DMS 273 (cell line): Measurements from ENCODE around the gene THOC5.
"Not testable (repeated sequence)": the region's sequence is repeated elsewhere in the genome, so short reads cannot be mapped to it uniquely, and the experiment has no call there.

ENCODE experiments used
- DNase-seq: peaks from one replicate; lab custom pipeline; 2025; ENCODE audit not compliant: unreplicated experiment; lab: John Stamatoyannopoulos, UW

Gene THOC5

DNA sequence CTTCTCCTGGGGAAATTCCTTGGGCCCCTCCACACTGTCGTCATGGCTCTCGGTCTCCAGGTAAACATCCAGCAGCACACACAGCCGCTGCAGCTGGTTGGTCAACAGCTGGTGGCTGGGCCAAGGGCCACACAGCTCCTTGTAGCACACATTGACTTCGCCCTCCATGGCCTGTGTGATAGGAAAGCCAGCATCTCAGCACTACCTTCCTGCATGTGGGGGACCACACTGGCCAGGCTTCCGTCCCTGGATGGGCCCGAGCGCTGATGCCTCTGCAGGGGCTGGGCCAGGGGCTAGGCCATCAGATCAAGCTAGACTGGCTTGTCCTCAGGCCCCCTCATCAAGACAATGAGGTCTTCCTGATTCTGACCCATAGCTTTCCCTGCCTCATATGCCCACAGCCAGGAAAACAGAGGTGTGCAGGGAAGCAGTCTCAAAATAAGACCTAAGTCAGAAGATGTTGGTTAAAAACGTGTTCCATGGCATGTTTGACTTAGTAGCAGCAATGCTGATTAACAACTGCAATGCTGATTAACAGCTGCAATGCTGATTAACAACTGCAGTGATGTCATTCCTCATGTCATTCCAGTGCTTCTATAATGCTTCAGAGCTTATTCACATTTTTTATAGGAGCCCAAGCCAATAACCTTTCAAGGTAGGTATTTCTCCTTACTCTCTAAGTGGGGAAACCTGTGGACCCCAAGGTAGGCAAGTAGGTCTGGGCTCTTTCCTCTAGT lies 42.3 kb downstream of the THOC5 start:
- no peak for DNase-seq

DNA sequence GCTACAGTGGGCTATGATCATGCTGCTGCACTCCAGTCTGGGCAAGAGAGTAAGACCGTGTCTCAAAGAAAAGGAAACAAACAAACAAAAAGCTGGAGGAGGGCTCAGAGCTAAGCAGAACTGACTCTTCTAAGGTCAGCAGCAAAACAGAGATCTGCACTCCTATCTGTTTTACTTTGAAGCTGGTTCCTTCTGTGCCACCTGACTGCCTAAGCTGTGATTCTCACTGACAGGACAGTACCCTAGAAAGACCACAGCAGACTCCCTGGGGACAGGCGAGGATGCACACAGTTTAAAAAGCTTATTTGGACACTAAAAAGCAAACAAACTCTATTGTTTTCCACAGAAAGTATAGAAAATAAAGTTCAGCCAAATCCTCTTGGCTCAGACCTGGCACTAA lies 43.0 kb downstream of the THOC5 start:
- DNase-seq = no peak

DNA sequence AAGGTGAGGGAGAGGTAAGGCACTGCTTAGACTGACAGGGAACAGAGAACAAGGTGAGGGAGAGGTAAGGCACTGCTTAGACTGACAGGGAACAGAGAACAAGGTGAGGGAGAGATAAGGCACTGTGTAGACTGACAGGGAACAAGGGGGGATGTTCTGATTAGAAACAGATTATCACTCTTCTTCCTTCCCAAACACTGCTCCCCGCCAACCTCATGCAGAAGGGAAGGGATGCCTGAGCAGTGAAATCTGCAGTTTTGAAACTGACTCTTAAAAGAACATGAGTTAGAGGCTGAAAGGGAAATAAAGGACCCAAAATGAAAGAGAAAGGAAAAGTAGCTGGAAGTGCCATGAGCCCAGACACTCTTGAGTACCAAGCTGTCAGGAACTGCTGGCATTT lies 43.7 kb downstream of the THOC5 start:
- DNase-seq = no peak

DNA sequence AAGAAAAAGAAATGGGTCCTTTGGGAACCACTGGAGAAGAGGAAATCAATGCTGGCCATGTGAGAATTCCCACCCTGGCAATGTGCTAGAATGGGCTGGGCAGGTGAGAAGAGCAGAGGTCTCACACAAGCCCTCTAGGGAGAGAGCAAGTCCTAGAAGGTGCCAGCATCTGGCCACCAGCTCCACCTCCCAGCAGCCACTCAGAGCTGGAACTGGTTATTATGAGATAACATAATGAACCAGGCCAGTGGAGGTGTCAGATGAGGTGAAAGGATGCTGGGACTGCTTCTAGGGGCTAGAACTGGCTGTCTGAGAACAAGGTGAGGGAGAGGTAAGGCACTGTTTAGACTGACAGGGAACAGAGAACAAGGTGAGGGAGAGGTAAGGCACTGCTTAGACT lies 44.3 kb downstream of the THOC5 start:
- no peak for DNase-seq

DNA sequence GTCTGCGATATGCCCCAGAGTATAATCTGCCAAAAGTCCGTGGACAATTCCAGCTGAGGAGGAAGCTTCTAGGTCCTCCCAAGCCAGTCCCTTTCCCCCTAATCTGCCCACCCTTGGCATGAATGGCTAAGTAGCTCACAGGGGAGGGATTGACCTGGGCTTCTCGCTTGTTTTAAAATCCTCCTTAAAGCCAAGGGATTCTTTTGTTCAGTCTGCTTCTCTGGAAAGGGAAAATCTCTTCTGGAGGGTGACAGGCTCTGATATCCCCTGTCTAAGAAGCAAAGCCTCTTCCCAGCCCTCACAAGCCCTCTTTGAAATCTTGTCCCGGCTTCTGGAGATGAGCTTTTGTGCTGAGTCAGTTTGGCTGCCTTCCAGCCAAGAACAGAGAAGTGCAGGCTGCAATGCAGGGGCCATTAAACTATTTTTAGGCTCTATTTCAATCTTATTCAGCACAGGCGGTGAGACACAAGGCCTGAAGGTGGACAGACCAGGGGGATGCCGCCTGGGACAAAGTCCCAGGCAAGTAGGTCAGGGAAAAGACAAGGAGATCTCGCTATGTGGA lies 49.7 kb downstream of the THOC5 start:
- DNase-seq = peak; percentile 54

DNA sequence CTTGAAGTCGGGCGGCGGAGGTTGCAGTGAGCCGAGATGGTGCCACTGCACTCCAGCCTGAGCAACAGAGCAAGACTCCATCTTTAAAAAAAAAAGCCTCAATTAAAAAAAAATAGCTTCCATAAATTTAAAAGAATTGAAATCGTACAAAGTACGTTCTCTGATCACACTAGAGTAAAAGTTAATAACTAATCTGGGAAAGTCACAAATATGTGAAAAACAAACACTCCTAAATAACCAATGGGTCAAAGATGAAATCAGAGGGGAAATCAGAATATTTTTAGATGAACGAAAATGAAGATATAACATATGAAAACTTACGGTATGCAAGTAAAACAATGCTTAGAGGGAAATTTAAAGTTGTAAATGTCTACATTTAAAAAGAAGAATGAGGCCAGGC lies 53.7 kb downstream of the THOC5 start:
- DNase-seq = no peak

DNA sequence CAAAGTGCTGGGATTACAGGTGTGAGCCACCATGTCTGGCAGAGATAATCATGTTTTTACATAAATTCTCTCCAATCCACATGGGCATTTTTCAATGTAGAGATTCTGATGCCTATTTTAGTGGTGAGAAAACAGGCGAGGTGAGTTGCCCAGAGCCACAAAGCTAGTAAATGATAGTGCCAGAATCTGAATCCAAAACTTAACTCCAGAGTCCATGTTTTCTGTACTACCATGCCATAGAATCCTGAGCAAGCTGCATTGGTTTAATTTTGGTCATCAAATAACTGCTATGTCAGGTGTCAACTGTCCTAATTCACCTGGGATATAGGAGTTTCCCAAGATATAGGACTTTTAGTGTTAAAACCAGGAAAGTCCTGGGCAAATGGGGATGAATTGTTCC lies 59.9 kb downstream of the THOC5 start:
- DNase-seq = no peak

DNA sequence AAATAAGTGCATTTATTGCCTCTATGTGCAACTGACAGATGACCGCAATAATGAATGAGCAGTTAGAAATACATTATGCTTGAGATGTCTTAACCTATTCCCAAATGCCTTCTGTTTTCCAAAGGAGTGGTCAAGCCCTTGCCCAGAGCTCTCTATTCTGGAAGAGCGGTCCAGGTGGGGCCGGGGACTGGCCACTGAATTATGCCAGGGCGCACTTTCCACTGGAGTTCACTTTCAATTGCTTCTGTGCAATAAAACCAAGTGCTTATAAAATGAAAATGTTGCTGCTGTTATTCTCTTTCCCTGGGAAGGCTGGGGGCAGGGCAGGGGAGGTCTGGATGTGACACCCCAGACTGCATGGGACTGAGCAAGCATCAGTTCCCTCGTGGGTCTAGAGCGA lies 62.5 kb downstream of the THOC5 start:
- no peak for DNase-seq

DNA sequence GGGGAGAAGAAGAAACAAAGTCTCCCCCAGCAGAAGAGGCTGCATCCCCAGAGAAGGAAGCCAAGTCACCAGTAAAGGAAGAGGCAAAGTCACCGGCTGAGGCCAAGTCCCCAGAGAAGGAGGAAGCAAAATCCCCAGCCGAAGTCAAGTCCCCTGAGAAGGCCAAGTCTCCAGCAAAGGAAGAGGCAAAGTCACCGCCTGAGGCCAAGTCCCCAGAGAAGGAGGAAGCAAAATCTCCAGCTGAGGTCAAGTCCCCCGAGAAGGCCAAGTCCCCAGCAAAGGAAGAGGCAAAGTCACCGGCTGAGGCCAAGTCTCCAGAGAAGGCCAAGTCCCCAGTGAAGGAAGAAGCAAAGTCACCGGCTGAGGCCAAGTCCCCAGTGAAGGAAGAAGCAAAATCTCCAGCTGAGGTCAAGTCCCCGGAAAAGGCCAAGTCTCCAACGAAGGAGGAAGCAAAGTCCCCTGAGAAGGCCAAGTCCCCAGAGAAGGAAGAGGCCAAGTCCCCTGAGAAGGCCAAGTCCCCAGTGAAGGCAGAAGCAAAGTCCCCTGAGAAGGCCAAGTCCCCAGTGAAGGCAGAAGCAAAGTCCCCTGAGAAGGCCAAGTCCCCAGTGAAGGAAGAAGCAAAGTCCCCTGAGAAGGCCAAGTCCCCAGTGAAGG lies 64.3 kb downstream of the THOC5 start:
- DNase-seq = not testable (repeated sequence)

DNA sequence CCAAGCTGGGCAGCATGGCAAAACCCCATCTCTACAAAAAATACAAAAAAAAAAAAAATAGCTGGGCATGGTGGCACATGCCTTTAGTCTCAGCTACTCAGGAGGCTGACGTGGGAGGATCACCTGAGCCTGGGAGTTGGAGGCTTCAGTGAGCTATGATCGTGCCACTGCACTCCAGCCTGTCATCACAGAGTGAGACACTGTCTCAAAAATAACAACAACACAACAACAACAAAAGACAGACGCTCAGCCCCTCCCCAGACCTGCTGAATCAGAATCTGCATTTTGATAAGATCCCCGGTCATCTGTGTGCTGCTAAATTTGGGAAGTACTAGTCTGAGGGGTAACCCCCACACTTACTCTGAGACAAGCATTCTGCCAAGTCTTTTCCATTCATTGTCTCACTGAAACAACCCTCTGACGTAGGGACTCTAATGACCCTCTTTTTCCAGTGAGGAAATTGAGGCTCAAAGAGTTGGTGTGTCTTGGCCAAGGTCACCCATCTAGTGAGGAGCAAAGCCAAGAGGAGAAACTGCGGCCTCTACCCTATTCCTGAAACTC lies 66.1 kb downstream of the THOC5 start:
- DNase-seq = no peak

DNA sequence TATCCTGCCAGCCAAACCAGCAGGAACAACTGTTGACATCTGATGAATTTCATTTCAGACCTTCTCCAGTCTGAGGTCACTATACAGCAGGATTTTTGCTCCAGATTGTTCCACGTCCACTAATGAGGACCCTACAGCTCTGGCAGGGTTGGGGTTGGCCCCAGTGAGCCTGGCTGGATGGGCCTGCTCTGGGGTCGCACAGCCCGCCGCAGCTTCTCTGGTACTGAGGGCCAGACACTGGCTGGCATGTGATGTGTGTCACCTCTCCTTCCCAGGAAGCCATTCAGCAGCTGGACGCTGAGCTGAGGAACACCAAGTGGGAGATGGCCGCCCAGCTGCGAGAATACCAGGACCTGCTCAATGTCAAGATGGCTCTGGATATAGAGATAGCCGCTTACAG lies 68.1 kb downstream of the THOC5 start:
- no peak for DNase-seq

DNA sequence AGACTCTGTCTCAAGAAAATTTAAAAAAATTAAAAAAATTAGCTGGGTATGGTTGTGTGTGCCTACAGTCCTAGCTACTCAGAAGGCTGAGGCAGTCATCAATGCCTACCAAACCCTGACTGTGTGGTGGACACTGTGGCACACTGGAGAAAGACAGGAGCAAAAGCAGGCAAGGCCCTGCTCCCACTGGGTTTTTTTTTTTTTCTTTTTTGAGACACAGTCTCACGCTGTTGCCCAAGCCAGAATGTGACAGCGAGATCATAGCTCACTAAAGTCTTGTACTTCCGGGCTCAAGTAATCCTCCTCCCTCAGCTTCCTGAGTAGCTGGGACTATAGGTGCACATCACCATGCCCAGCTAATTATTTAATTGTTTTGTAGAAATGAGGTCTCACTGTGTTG lies 68.9 kb downstream of the THOC5 start:
- DNase-seq = no peak

DNA sequence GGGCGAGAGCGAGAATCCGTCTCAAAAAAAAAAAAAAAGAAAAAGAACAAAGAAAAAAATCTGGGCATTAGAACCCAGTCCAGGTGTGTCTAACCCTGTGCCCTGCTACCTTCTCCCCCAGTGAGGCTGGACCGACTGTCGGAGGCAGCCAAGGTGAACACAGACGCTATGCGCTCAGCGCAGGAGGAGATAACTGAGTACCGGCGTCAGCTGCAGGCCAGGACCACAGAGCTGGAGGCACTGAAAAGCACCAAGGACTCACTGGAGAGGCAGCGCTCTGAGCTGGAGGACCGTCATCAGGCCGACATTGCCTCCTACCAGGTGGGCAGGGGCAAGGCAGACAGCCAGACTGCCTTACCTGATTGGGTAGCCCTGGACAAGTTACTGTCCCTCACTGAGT lies 70.3 kb downstream of the THOC5 start:
- DNase-seq = no peak

DNA sequence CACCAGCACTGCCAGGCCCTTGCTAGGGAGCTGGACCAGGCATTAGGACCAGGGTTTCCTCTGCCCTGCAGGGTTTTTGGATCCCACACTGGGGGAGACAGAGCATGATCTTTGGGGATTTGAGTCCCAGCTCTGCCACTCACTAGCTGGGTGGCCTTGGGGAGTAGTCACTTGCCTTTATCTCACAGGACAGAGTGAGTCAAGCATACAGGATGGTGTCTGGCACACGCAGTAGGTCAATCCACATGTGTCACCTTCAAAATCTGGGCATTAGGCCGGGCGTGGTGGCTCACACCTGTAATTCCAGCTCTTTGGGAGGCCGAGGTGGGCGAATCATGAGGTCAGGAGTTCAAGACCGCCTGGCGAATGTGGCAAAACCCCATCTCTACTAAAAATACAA lies 70.8 kb downstream of the THOC5 start:
- DNase-seq = no peak

DNA sequence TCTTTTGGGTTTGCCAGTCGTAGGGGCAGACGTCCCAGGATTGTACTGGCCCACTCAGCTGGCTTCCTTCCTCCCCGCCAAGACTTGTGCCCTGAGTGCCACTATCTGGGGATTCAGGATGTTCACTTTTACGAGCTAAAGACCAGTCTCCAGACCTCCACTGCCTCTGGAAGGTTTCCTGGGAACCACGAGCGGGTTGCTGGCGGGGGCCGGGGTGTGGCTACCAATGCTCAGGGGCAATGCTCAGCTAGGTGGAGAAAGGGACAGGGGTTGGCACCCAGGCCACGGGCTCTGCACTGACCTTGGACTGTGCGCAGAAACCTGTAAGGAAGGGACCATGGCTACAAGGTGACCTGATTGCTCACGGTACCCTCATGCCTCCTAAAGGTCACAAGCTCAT lies 71.3 kb downstream of the THOC5 start:
- DNase-seq = no peak

DNA sequence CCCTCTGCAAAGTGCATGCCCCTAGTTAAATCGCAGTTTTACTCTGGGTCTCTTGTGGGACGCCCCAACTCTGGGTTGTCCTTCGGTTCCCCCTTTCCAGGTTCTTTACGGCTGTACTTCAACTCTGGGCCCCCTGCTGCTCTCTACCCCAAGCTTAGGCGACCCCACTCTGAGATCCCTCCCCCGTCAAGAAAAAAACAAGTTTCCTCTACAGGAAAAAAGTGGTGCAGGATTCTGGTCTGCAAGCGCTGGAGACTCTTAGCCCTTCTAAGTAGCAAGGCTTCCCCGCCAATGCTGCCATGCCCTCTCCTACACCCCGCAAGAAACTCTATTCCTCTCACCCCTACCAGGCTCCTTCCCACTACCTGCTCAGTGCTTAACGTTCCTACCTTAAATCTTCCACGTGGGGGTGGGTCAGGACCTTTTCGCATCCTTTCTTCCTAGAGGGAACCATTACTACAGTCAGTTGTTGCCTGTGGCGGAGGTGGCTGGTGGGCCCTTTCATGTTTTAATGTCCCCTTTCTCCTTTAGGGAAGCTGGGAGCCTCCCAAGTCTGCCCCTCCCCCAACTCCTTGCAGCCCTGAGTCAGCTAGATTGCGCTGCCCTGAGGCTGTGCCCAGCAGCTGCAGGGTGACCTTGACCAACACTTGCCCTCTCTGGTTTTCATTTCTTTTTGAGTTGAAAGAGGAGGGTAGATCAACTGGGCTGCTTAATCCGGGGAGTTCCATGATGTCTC lies 72.1 kb downstream of the THOC5 start:
- no peak for DNase-seq

DNA sequence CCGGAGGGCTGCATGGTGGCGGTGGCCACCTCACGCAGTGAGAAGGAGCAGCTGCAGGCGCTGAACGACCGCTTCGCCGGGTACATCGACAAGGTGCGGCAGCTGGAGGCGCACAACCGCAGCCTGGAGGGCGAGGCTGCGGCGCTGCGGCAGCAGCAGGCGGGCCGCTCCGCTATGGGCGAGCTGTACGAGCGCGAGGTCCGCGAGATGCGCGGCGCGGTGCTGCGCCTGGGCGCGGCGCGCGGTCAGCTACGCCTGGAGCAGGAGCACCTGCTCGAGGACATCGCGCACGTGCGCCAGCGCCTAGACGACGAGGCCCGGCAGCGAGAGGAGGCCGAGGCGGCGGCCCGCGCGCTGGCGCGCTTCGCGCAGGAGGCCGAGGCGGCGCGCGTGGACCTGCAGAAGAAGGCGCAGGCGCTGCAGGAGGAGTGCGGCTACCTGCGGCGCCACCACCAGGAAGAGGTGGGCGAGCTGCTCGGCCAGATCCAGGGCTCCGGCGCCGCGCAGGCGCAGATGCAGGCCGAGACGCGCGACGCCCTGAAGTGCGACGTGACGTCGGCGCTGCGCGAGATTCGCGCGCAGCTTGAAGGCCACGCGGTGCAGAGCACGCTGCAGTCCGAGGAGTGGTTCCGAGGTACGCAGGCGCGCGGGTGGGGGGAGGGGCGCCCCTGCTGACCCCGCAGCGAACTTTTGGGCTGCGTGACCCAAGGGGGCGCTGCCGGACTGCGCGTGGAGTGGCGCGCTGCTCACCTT lies 72.9 kb downstream of the THOC5 start:
- peak; percentile 57 for DNase-seq

DNA sequence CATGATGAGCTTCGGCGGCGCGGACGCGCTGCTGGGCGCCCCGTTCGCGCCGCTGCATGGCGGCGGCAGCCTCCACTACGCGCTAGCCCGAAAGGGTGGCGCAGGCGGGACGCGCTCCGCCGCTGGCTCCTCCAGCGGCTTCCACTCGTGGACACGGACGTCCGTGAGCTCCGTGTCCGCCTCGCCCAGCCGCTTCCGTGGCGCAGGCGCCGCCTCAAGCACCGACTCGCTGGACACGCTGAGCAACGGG lies 73.4 kb downstream of the THOC5 start:
- DNase-seq = no peak

DNA sequence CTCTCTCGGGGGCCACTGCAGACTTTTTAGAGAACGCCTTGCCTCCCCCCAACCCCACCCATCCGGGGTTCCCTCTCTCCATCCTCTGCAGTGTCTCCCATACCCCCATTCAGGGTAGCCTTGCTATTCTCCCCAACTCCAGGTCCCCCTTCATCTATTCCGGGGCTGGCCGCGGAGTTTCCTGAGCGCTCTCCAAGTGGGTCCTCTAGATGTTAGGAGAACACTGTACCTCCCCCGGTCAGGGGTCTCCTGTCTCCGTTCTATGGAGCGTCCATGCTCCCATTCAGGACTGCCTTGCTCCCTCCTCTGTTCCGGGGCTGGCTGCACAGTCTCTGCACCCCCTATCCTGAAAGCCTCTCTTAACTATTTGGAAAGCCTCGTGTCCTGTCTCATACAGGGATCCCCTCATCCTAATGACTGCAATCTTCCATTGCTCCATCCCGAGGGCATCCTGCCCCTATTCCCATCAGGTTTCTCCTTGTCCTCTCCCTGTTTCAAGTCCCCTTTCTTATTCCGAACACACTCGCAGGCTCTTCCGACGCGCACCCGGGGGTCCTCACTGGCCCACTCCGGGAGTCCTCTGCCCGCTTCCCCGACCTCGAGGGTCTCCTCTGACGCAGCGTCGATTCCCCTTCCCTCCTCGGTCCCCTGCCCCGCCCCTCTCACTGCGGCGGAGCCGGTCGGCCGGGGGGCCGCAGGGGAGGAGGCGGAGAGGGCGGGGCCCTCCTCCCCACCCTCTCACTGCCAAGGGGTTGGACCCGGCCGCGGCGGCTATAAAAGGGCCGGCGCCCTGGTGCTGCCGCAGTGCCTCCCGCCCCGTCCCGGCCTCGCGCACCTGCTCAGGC lies 73.9 kb downstream of the THOC5 start, which contains the start of gene NEFH:
Gene NEFH (plus strand): TSS at position 802 of the 845 bp plus-strand sequence. CDS start 45 bp downstream, outside the sequence.
- DNase-seq = peak; percentile 75
